HFF-Myc (cell line): ENCODE measurements around the gene CCDC188.

Source experiments
- DNase-seq: peaks from one replicate; pipeline ENCODE4 v3.0.0-alpha.2; 2011; ENCODE audit warnings: low read depth; ENCODE audit errors: extremely low read depth
- H3K4me3 ChIP-seq: replicated peaks from 2 replicates; pipeline ENCODE4 v1.5.1; 2011; ENCODE audit warnings: low read depth, mild to moderate bottlenecking, control low read depth, low read length
- TF ChIP-seq, protein P1 (sequence below): IDR thresholded peaks from 2 replicates; pipeline ENCODE4 v1.5.1; 2012; ENCODE audit warnings: mild to moderate bottlenecking, low read depth, low read length, control low read depth; ENCODE audit errors: missing control alignments

Gene CCDC188

DNA sequence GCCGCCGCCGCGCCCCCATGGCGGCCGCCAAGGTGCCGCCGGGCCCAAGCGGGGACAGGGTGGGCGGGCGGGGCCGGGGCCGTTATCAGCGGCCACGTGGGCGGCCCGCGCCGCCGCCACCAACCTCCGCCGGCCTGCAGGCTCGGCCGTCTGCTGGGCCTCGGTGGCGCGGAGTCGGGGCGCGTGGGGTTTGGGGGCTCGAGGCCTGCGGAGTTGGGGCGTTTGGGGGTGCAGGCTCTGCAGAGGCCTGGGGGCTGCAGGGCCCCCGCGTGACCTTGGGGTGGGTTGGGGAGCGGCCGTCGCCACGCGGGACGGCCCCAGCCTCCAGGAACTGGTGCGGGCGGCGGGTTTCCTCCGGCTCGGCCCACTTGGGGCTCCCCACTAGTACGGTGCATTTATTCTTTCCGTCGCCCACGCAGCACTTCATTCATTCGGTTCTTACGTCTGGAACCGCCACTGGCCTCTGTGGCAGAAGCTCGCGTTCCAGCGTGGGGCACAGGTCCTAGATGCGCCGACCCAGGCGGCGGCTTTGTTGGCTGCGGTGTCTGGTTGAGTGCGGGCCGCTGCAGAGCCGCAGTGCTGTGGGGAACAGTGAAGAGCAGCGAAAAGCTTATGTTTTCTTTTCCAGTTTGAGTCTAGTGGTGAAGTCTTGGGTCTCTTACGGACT, 33.1 kb downstream of the CCDC188 start:
- peak overlapping the region; percentile 87 for H3K4me3 ChIP-seq
- TF ChIP-seq, protein P1, sequence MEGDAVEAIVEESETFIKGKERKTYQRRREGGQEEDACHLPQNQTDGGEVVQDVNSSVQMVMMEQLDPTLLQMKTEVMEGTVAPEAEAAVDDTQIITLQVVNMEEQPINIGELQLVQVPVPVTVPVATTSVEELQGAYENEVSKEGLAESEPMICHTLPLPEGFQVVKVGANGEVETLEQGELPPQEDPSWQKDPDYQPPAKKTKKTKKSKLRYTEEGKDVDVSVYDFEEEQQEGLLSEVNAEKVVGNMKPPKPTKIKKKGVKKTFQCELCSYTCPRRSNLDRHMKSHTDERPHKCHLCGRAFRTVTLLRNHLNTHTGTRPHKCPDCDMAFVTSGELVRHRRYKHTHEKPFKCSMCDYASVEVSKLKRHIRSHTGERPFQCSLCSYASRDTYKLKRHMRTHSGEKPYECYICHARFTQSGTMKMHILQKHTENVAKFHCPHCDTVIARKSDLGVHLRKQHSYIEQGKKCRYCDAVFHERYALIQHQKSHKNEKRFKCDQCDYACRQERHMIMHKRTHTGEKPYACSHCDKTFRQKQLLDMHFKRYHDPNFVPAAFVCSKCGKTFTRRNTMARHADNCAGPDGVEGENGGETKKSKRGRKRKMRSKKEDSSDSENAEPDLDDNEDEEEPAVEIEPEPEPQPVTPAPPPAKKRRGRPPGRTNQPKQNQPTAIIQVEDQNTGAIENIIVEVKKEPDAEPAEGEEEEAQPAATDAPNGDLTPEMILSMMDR, result no peak
- no peak for DNase-seq

DNA sequence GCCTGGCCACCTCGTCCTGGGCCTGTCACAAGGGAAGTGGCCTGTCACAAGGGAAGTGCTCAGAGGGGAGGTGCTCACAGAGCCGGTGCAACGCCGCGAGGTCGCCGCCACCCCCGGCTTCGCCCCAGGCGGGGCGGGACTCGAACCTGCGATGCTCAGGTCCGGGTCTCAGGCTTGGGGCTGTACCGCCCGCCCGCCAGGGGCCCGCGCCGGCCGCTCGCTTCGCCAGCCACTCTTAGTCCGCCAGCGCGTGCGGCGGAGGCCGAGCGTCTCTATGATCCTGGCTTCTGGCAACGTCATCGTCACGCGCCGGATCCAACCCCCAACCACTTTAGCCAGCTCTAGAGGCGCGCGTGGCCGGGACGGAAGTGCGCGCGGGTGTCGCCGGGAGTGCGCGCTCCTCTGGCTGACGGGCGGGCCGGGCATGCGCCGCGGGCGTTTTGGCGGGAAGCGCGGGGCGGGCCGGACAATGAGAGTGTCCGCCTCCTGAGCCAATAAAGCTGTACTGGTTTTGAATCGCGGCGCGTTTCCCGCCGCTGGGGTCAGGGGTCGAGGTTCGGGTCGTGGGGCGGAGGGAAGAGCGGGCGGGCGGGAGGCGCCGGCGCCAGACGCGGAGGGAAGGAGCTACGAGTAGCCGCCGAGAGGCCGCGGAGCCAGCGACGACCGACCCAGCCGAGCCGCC, 33.8 kb downstream of the CCDC188 start, which contains the start of gene TRMT2A:
TSS of gene TRMT2A (minus strand) at position 276 of the 682 bp plus-strand sequence. CDS start 320 bp downstream, outside the sequence.
- TF ChIP-seq, protein P1, result no peak
- DNase-seq, result peak; percentile 91
- H3K4me3 ChIP-seq, result peak within 1 kb of the TSS; percentile 87

DNA sequence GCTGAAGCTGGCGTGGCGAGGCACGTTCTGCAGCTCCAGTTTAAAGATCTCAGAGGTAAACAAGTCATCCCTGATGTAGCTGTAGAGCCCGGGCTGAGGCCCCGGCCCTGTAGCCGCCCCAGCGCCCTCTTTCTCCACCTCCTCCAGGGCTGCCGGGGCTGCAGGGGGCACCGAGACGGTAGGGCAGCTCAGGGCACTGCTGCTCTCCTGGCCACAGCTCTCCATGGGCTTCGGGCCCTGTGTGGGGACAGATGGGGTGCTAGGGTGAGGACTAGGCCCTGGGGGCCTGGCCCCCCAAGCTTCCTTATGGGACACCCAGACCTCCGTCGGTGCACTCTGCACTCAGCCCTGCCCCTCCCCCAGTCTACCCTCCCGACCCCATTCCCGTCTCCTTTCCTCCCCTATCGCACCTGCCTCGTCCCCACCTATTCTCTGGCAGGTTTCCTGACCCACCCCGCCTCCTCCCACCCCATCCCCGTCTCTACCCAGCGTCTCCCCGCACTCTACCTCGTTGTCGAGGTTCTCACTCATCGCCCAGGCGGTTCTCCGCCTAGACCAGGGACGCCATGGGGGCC, 34.4 kb downstream of the CCDC188 start:
- peak overlapping the region; percentile 87 for H3K4me3 ChIP-seq
- TF ChIP-seq, protein P1, result no peak
- DNase-seq, result no peak

DNA sequence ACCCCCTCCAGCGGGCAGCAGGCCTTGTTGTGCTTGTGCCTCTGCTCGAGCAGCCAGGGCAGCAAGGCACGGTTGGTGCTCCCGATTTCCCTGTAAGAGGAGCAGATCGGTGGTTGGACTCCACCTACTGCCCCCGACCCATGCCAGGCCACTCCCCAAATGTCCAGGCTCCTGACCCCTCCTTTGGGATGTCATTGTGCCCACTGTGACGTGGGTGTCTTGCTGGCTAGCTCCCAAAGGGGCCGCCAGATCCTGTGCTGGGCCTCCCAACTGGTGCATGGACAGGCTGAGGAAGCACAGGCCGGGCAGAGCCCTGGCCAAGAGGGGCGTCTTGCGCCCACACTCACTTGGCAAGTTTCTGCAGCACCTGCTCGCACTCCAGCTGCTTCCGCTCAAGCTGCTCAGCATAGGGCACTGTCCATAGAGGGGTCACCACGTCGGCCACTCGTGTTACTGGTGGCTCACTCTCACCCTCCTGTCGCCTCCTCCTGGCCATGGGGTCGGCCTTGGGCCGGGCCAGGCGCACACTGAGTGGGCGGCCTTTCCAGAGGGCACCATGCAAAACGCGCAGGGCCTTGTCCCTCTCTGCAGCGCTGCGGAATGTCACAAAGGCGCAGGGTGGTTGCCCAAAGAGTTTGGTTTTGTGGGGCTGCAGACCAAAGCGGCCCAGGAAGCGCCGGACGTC, 35.0 kb downstream of the CCDC188 start, which contains the start of gene RANBP1:
TSS of gene RANBP1 (plus strand) at position 414 of the 685 bp plus-strand sequence. CDS start at position 495, 81 bp downstream.
- TF ChIP-seq, protein P1, result no peak
- H3K4me3 ChIP-seq, result peak within 1 kb of the TSS; percentile 87
- no peak for DNase-seq

DNA sequence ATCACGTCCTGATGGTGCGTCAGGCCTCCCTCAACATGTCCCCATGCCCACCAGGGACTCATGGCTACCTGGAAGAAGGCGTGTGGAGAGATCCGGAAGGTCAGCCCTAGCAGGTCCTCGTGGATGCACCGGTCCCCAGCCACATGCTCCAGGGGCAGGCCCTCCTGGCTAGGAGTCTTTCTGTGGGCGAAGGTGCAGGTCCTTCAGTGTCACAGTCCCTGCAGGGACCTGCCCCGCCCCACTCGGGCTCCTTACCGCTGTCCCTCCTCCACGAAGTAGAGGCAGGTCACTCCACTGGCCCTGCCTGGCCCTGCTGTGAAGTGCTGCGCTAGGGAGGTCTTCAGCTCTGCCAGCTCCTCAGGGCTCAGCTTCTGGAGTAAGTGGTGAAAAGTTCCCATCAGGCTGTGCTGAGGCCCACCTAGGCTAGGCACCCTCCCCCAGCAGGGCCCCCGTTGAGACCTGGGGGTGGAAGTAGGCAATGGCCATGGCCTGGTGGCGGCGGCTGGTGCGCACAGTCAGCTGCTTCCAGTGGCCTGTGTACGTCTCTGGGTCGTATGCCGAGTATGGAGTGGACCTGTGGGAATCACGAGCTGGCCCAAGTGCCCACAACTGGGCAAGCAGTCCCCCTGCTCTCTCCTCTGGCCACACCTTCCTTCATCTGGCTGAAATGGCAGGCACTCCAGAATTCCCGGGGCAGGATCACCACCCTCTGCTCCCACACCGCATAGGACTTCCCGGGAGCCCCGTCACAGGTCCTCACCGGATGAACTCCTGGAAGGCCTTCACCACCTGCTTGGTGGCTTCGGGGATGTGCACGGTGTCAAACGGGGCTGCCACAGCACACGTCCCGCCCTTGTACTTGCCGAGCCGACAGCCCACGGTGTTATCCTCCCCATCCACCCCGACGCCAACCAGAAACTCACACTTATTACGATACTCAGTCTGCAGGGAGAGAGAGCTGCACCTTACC, 36.1 kb downstream of the CCDC188 start:
- DNase-seq, result no peak
- TF ChIP-seq, protein P1, result no peak
- H3K4me3 ChIP-seq, result peak overlapping the region; percentile 87
